ENCODE data around the gene CAMK2D.

CAMK2D gene

GRCh38 chr4:113747949-113748348 is 13.6 kb downstream of the CAMK2D start:
- peaks cover 0 to 4% of the 10 kb centered on the region in 2 donors for H3K36me3 ChIP-seq (ENCODE audit: control insufficient read depth in 1 of 2, insufficient read depth in 2 of 2, low read length in 2 of 2)
- no peak overlapping the region for H3K4me3 ChIP-seq (ENCODE audit: low read depth in 1 of 2, low read length in 2 of 2)
- H3K27me3 ChIP-seq (ENCODE audit: low read depth, low read length) = no peaks in the 10 kb centered on the region
- H3K4me1 ChIP-seq (ENCODE audit: control insufficient read depth in 1 of 2, insufficient read depth in 2 of 2, low read length in 2 of 2) = peaks cover 0 to 3% of the 10 kb centered on the region in 2 donors
- no peaks in the 10 kb centered on the region for H3K9me3 ChIP-seq (ENCODE audit: control insufficient read depth in 1 of 2, low read length in 2 of 2)
- no peak overlapping the region for H3K27ac ChIP-seq (ENCODE audit: low read length)

GRCh38 chr4:113745711-113746110 is 15.8 kb downstream of the CAMK2D start:
- Histone ChIP-seq H3K36me3 (ENCODE audit: control insufficient read depth in 1 of 2, insufficient read depth in 2 of 2, low read length in 2 of 2) (peaks cover 0 to 3% of the 10 kb centered on the region in 2 donors), H3K9me3 (ENCODE audit: control insufficient read depth in 1 of 2, low read length in 2 of 2) (no peaks in the 10 kb centered on the region), H3K4me3 (ENCODE audit: low read depth in 1 of 2, low read length in 2 of 2) (no peak overlapping the region), H3K4me1 (ENCODE audit: control insufficient read depth in 1 of 2, insufficient read depth in 2 of 2, low read length in 2 of 2) (peaks cover 0 to 3% of the 10 kb centered on the region in 2 donors), H3K27ac (ENCODE audit: low read length) (no peak overlapping the region), H3K27me3 (ENCODE audit: low read depth, low read length) (no peaks in the 10 kb centered on the region)

- Histone ChIP-seq H3K4me3 (ENCODE audit: low read depth in 1 of 2, low read length in 2 of 2) (no peak overlapping the region), H3K4me1 (ENCODE audit: control insufficient read depth in 1 of 2, insufficient read depth in 2 of 2, low read length in 2 of 2) (peaks cover 0 to 3% of the 10 kb centered on the region in 2 donors), H3K27ac (ENCODE audit: low read length) (no peak overlapping the region), H3K27me3 (ENCODE audit: low read depth, low read length) (no peaks in the 10 kb centered on the region), H3K36me3 (ENCODE audit: control insufficient read depth in 1 of 2, insufficient read depth in 2 of 2, low read length in 2 of 2) (no peaks in the 10 kb centered on the region), H3K9me3 (ENCODE audit: control insufficient read depth in 1 of 2, low read length in 2 of 2) (no peaks in the 10 kb centered on the region)
These were observed 16.8 kb downstream of the CAMK2D start for GRCh38 chr4:113744667-113745240.

GRCh38 chr4:113743690-113744089 is 17.8 kb downstream of the CAMK2D start:
- no peaks in the 10 kb centered on the region for H3K27me3 ChIP-seq (ENCODE audit: low read depth, low read length)
- no peaks in the 10 kb centered on the region for H3K9me3 ChIP-seq (ENCODE audit: control insufficient read depth in 1 of 2, low read length in 2 of 2)
- no peak overlapping the region for H3K27ac ChIP-seq (ENCODE audit: low read length)
- no peaks in the 10 kb centered on the region for H3K36me3 ChIP-seq (ENCODE audit: control insufficient read depth in 1 of 2, insufficient read depth in 2 of 2, low read length in 2 of 2)
- no peak overlapping the region for H3K4me3 ChIP-seq (ENCODE audit: low read depth in 1 of 2, low read length in 2 of 2)
- no peaks in the 10 kb centered on the region for H3K4me1 ChIP-seq (ENCODE audit: control insufficient read depth in 1 of 2, insufficient read depth in 2 of 2, low read length in 2 of 2)

- no peaks in the 10 kb centered on the region for H3K36me3 ChIP-seq (ENCODE audit: control insufficient read depth in 1 of 2, insufficient read depth in 2 of 2, low read length in 2 of 2)
- no peak overlapping the region for H3K27ac ChIP-seq (ENCODE audit: low read length)
- no peaks in the 10 kb centered on the region for H3K4me1 ChIP-seq (ENCODE audit: control insufficient read depth in 1 of 2, insufficient read depth in 2 of 2, low read length in 2 of 2)
- H3K4me3 ChIP-seq (ENCODE audit: low read depth in 1 of 2, low read length in 2 of 2) = no peak overlapping the region
- no peaks in the 10 kb centered on the region for H3K27me3 ChIP-seq (ENCODE audit: low read depth, low read length)
- no peaks in the 10 kb centered on the region for H3K9me3 ChIP-seq (ENCODE audit: control insufficient read depth in 1 of 2, low read length in 2 of 2)
These were observed 18.9 kb downstream of the CAMK2D start for GRCh38 chr4:113742643-113743042.

- Histone ChIP-seq H3K9me3 (ENCODE audit: control insufficient read depth in 1 of 2, low read length in 2 of 2) (no peaks in the 10 kb centered on the region), H3K4me3 (ENCODE audit: low read depth in 1 of 2, low read length in 2 of 2) (no peak overlapping the region), H3K4me1 (ENCODE audit: control insufficient read depth in 1 of 2, insufficient read depth in 2 of 2, low read length in 2 of 2) (no peaks in the 10 kb centered on the region), H3K27ac (ENCODE audit: low read length) (no peak overlapping the region), H3K36me3 (ENCODE audit: control insufficient read depth in 1 of 2, insufficient read depth in 2 of 2, low read length in 2 of 2) (no peaks in the 10 kb centered on the region), H3K27me3 (ENCODE audit: low read depth, low read length) (no peaks in the 10 kb centered on the region)
These were observed 19.6 kb downstream of the CAMK2D start for GRCh38 chr4:113741956-113742355.

GRCh38 chr4:113740857-113741379 is 20.6 kb downstream of the CAMK2D start:
- no peak overlapping the region for H3K4me3 ChIP-seq (ENCODE audit: low read depth in 1 of 2, low read length in 2 of 2)
- no peaks in the 10 kb centered on the region for H3K27me3 ChIP-seq (ENCODE audit: low read depth, low read length)
- no peaks in the 10 kb centered on the region for H3K36me3 ChIP-seq (ENCODE audit: control insufficient read depth in 1 of 2, insufficient read depth in 2 of 2, low read length in 2 of 2)
- H3K9me3 ChIP-seq (ENCODE audit: control insufficient read depth in 1 of 2, low read length in 2 of 2) = no peaks in the 10 kb centered on the region
- H3K4me1 ChIP-seq (ENCODE audit: control insufficient read depth in 1 of 2, insufficient read depth in 2 of 2, low read length in 2 of 2) = no peaks in the 10 kb centered on the region
- no peak overlapping the region for H3K27ac ChIP-seq (ENCODE audit: low read length)

GRCh38 chr4:113739197-113739596 is 22.3 kb downstream of the CAMK2D start:
- Histone ChIP-seq H3K4me3 (ENCODE audit: low read depth in 1 of 2, low read length in 2 of 2) (no peak overlapping the region), H3K36me3 (ENCODE audit: control insufficient read depth in 1 of 2, insufficient read depth in 2 of 2, low read length in 2 of 2) (no peaks in the 10 kb centered on the region), H3K27ac (ENCODE audit: low read length) (no peak overlapping the region), H3K27me3 (ENCODE audit: low read depth, low read length) (no peaks in the 10 kb centered on the region), H3K4me1 (ENCODE audit: control insufficient read depth in 1 of 2, insufficient read depth in 2 of 2, low read length in 2 of 2) (no peaks in the 10 kb centered on the region), H3K9me3 (ENCODE audit: control insufficient read depth in 1 of 2, low read length in 2 of 2) (no peaks in the 10 kb centered on the region)

GRCh38 chr4:113738251-113738650 is 23.3 kb downstream of the CAMK2D start:
- H3K27ac ChIP-seq (ENCODE audit: low read length) = no peak overlapping the region
- H3K4me3 ChIP-seq (ENCODE audit: low read depth in 1 of 2, low read length in 2 of 2) = no peak overlapping the region
- no peaks in the 10 kb centered on the region for H3K27me3 ChIP-seq (ENCODE audit: low read depth, low read length)
- no peaks in the 10 kb centered on the region for H3K4me1 ChIP-seq (ENCODE audit: control insufficient read depth in 1 of 2, insufficient read depth in 2 of 2, low read length in 2 of 2)
- no peaks in the 10 kb centered on the region for H3K9me3 ChIP-seq (ENCODE audit: control insufficient read depth in 1 of 2, low read length in 2 of 2)
- H3K36me3 ChIP-seq (ENCODE audit: control insufficient read depth in 1 of 2, insufficient read depth in 2 of 2, low read length in 2 of 2) = no peaks in the 10 kb centered on the region

GRCh38 chr4:113733685-113734084 is 27.9 kb downstream of the CAMK2D start:
- H3K36me3 ChIP-seq (ENCODE audit: control insufficient read depth in 1 of 2, insufficient read depth in 2 of 2, low read length in 2 of 2) = no peaks in the 10 kb centered on the region
- H3K27ac ChIP-seq (ENCODE audit: low read length) = no peak overlapping the region
- H3K27me3 ChIP-seq (ENCODE audit: low read depth, low read length) = no peaks in the 10 kb centered on the region
- no peaks in the 10 kb centered on the region for H3K4me1 ChIP-seq (ENCODE audit: control insufficient read depth in 1 of 2, insufficient read depth in 2 of 2, low read length in 2 of 2)
- no peak overlapping the region for H3K4me3 ChIP-seq (ENCODE audit: low read depth in 1 of 2, low read length in 2 of 2)
- no peaks in the 10 kb centered on the region for H3K9me3 ChIP-seq (ENCODE audit: control insufficient read depth in 1 of 2, low read length in 2 of 2)

- H3K27ac ChIP-seq (ENCODE audit: low read length) = no peak overlapping the region
- H3K27me3 ChIP-seq (ENCODE audit: low read depth, low read length) = no peaks in the 10 kb centered on the region
- H3K9me3 ChIP-seq (ENCODE audit: control insufficient read depth in 1 of 2, low read length in 2 of 2) = no peaks in the 10 kb centered on the region
- no peaks in the 10 kb centered on the region for H3K36me3 ChIP-seq (ENCODE audit: control insufficient read depth in 1 of 2, insufficient read depth in 2 of 2, low read length in 2 of 2)
- H3K4me1 ChIP-seq (ENCODE audit: control insufficient read depth in 1 of 2, insufficient read depth in 2 of 2, low read length in 2 of 2) = no peaks in the 10 kb centered on the region
- H3K4me3 ChIP-seq (ENCODE audit: low read depth in 1 of 2, low read length in 2 of 2) = no peak overlapping the region
These were observed 28.5 kb downstream of the CAMK2D start for GRCh38 chr4:113732967-113733527.
